Measurements from ENCODE around the gene MLC1. TPM values are rescaled to one million over a fixed set of nuclear protein-coding genes. Genes with fewer than 3 reads are reported as not detected.

Gene MLC1
- total RNA-seq, 1 experiment from 2014 or later: not detected

DNA sequence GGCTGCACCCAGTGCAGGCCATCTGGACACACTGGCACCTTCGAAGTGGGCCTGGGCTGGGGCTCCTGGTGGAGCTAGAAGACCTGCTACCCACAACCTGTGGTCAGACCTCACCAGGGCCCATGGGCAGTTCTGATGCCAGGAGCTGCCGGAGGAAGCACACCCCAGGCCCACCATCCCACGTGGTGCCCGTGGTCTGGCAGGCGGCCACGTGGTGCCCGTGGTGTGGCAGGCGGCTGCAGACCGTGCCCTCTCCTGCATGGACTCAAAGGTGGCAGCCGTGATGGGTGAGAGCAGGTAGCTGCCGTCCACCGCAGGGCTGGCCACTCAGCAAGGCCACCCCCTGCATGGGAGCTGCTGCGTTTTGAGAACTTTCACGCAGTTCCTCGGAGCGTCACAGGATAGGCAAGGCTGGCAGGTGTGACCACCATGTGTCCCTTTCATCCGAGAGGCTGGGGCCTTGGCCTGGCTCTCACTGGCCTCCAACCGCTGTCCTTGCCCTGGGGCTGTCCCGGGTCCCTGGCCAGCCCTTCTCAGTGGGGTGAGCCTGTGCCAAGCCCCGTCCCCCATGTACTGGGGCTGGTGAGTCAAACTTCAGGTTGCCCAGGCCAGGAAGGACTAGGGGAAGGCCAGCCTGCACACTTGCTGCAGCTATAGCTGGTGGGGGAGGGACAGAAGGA is 68.8 kb downstream of the MLC1 start:
- H3K36me3 ChIP-seq (ENCODE audit: control insufficient read depth, insufficient read depth, low read length): no peaks in the 10 kb centered on the region
- intact Hi-C loops (cut with micrococcal nuclease; ENCODE audit: unreplicated experiment): no loop called here
- H3K4me1 ChIP-seq (ENCODE audit: control insufficient read depth, insufficient read depth, low read length): peaks cover 20% of the 10 kb centered on the region
- no peak overlapping the region for H3K27ac ChIP-seq (ENCODE audit: low read length)
- no peaks in the 10 kb centered on the region for H3K9me3 ChIP-seq (ENCODE audit: control insufficient read depth, insufficient read depth, low read depth, low read length)
- BruUV-seq (replicated peaks): no TSS peak
- ChIA-PET CTCF (interaction anchor here (0.5 kb wide), 1 partner anchor 11 kb away, joined by 7 read pairs; no protein-coding TSS in a partner anchor), POLR2A (no interaction called here)
- DNase-seq (ENCODE audit: low read depth, low spot score) (no peak), ATAC-seq (peak; percentile 12; the same call in 1 of the 2 replicates)
- H3K4me3 ChIP-seq (ENCODE audit: low read depth in 2 of 2, low read length in 2 of 2): no peak overlapping the region
- TF ChIP-seq, protein P1, sequence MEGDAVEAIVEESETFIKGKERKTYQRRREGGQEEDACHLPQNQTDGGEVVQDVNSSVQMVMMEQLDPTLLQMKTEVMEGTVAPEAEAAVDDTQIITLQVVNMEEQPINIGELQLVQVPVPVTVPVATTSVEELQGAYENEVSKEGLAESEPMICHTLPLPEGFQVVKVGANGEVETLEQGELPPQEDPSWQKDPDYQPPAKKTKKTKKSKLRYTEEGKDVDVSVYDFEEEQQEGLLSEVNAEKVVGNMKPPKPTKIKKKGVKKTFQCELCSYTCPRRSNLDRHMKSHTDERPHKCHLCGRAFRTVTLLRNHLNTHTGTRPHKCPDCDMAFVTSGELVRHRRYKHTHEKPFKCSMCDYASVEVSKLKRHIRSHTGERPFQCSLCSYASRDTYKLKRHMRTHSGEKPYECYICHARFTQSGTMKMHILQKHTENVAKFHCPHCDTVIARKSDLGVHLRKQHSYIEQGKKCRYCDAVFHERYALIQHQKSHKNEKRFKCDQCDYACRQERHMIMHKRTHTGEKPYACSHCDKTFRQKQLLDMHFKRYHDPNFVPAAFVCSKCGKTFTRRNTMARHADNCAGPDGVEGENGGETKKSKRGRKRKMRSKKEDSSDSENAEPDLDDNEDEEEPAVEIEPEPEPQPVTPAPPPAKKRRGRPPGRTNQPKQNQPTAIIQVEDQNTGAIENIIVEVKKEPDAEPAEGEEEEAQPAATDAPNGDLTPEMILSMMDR (IDR thresholded peaks at IDR 0.05): no peak
- TF ChIP-seq POLR2AphosphoS5 (IDR thresholded peaks at IDR 0.05; ENCODE audit: low read depth, low read length): no peak
- TF ChIP-seq SIN3A (IDR thresholded peaks at IDR 0.05; ENCODE audit: borderline replicate concordance, insufficient read depth, low read depth, low read length): no peak
- TF ChIP-seq, protein P2, sequence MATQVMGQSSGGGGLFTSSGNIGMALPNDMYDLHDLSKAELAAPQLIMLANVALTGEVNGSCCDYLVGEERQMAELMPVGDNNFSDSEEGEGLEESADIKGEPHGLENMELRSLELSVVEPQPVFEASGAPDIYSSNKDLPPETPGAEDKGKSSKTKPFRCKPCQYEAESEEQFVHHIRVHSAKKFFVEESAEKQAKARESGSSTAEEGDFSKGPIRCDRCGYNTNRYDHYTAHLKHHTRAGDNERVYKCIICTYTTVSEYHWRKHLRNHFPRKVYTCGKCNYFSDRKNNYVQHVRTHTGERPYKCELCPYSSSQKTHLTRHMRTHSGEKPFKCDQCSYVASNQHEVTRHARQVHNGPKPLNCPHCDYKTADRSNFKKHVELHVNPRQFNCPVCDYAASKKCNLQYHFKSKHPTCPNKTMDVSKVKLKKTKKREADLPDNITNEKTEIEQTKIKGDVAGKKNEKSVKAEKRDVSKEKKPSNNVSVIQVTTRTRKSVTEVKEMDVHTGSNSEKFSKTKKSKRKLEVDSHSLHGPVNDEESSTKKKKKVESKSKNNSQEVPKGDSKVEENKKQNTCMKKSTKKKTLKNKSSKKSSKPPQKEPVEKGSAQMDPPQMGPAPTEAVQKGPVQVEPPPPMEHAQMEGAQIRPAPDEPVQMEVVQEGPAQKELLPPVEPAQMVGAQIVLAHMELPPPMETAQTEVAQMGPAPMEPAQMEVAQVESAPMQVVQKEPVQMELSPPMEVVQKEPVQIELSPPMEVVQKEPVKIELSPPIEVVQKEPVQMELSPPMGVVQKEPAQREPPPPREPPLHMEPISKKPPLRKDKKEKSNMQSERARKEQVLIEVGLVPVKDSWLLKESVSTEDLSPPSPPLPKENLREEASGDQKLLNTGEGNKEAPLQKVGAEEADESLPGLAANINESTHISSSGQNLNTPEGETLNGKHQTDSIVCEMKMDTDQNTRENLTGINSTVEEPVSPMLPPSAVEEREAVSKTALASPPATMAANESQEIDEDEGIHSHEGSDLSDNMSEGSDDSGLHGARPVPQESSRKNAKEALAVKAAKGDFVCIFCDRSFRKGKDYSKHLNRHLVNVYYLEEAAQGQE (IDR thresholded peaks at IDR 0.05; ENCODE audit: insufficient read depth in 1 of 2, low read depth in 2 of 2, low read length in 1 of 2): no peak
- TF ChIP-seq TCF7L2 (IDR thresholded peaks at IDR 0.05; ENCODE audit: low read depth, low read length): no peak
- no peaks in the 10 kb centered on the region for H3K27me3 ChIP-seq (ENCODE audit: control insufficient read depth, insufficient read depth, low read length)
- in situ Hi-C loops (cut with HindIII; ENCODE audit: low pct_unique_long_range_greater_than_20kb, low sequenced_read_pairs): no loop called here

DNA sequence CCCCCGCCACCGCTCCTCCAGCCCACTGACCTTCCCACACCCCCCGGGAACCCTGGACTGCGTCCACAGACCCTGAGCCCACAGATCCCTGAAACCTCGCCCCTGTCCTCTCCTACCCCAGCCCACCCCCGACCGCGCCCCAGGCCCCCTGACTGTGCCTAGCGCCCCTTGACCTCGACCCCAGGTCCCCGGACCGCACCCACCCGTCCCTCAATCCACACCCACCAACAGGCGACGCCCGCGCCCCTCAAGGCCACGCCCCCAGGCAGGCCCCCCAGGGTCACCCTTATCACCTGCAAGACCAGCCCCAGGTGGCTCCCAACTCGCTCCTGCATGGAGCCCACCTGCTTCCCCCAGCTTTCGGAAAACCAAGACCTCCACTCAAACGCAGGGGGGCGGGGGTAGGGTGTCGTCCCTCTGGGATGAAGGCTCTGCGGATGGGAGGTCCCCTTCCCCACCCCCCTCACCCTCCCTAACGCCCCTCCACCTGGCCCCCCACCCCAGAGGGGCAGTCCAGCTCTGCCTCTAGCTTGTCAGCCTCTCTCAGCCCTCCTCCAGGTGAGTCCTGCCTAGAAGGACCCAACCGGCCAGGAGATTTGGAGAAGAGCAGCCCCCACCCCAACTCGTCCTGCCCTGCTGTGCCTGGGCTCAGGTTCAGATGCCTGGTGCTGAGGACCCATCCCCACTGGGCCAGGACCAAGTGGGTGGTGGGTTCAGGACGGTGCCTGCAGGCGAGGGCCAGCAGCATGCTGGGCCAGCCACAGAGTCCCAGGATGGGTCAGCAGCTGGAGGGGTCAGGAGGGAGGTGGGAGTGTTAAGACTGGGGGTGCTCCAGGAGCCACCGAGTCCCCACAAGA is 69.5 kb downstream of the MLC1 start:
- no peak overlapping the region for H3K4me3 ChIP-seq (ENCODE audit: low read depth in 2 of 2, low read length in 2 of 2)
- intact Hi-C loops (cut with micrococcal nuclease; ENCODE audit: unreplicated experiment) (no loop called here), in situ Hi-C loops (cut with HindIII; ENCODE audit: low pct_unique_long_range_greater_than_20kb, low sequenced_read_pairs) (no loop called here)
- H3K36me3 ChIP-seq (ENCODE audit: control insufficient read depth, insufficient read depth, low read length): no peaks in the 10 kb centered on the region
- H3K4me1 ChIP-seq (ENCODE audit: control insufficient read depth, insufficient read depth, low read length): peaks cover 20% of the 10 kb centered on the region
- no TSS peak for BruUV-seq (replicated peaks)
- ChIA-PET CTCF (no interaction called here), POLR2A (no interaction called here)
- H3K9me3 ChIP-seq (ENCODE audit: control insufficient read depth, insufficient read depth, low read depth, low read length): no peaks in the 10 kb centered on the region
- H3K27me3 ChIP-seq (ENCODE audit: control insufficient read depth, insufficient read depth, low read length): no peaks in the 10 kb centered on the region
- DNase-seq (ENCODE audit: low read depth, low spot score) (no peak), ATAC-seq (no peak)
- no peak for TF ChIP-seq SIN3A (IDR thresholded peaks at IDR 0.05; ENCODE audit: borderline replicate concordance, insufficient read depth, low read depth, low read length)
- TF ChIP-seq, protein P1 (IDR thresholded peaks at IDR 0.05): no peak
- TF ChIP-seq TCF7L2 (IDR thresholded peaks at IDR 0.05; ENCODE audit: low read depth, low read length): no peak
- no peak for TF ChIP-seq POLR2AphosphoS5 (IDR thresholded peaks at IDR 0.05; ENCODE audit: low read depth, low read length)
- TF ChIP-seq, protein P2 (IDR thresholded peaks at IDR 0.05; ENCODE audit: insufficient read depth in 1 of 2, low read depth in 2 of 2, low read length in 1 of 2): no peak
- H3K27ac ChIP-seq (ENCODE audit: low read length): no peak overlapping the region
